Suppressor macrophage treated with lipopolysaccharide for 1 hour (primary cell): ENCODE results near the gene GRIN1.

Experiments used
- DNase-seq, 3 donors: peaks; one replicate each; pipeline ENCODE4 v3.0.0-alpha.2; 2020 to 2022

The GRIN1 gene

GRCh38 chr9:137180491-137180890 is 41.5 kb downstream of the GRIN1 start:
- DNase-seq = no peak

- no peak for DNase-seq
Observed at GRCh38 chr9:137181680-137182079, 42.7 kb downstream of the GRIN1 start.

- DNase-seq = no peak
Observed at GRCh38 chr9:137182836-137183235, 43.9 kb downstream of the GRIN1 start.

GRCh38 chr9:137183980-137184595 is 45.1 kb downstream of the GRIN1 start:
- DNase-seq = no peak

GRCh38 chr9:137184881-137185660 is 46.1 kb downstream of the GRIN1 start:
- DNase-seq = no peak

GRCh38 chr9:137185921-137186320 is 47.0 kb downstream of the GRIN1 start:
- DNase-seq = no peak

- no peak for DNase-seq
Observed at GRCh38 chr9:137186385-137186784, 47.4 kb downstream of the GRIN1 start.

GRCh38 chr9:137187386-137187785 is 48.4 kb downstream of the GRIN1 start:
- no peak for DNase-seq

GRCh38 chr9:137188086-137188489 is 49.1 kb downstream of the GRIN1 start:
- DNase-seq = no peak

- DNase-seq = peak; percentile 97 to 99 (median 99)
Observed at GRCh38 chr9:137188490-137189296, 49.7 kb downstream of the GRIN1 start, which contains the start of the genes ANAPC2 and SSNA1. Gene ANAPC2 (minus strand): TSS chr9:137188560. CDS start chr9:137188532, 28 bp downstream. Gene SSNA1 (plus strand): TSS chr9:137188676. CDS start chr9:137188727, 51 bp downstream.

GRCh38 chr9:137189297-137190295 is 50.6 kb downstream of the GRIN1 start:
- no peak for DNase-seq

- DNase-seq = no peak
Observed at GRCh38 chr9:137190315-137190856, 51.4 kb downstream of the GRIN1 start.

GRCh38 chr9:137191245-137191644 is 52.3 kb downstream of the GRIN1 start:
- DNase-seq = no peak

- DNase-seq = no peak
Observed at GRCh38 chr9:137191691-137192447, 52.9 kb downstream of the GRIN1 start.

- DNase-seq = no peak
Observed at GRCh38 chr9:137192448-137192780, 53.5 kb downstream of the GRIN1 start.

GRCh38 chr9:137192859-137193258 is 53.9 kb downstream of the GRIN1 start:
- no peak for DNase-seq

GRCh38 chr9:137193771-137194170 is 54.8 kb downstream of the GRIN1 start:
- DNase-seq = no peak

- DNase-seq = no peak
Observed at GRCh38 chr9:137194388-137194787, 55.4 kb downstream of the GRIN1 start.

GRCh38 chr9:137194909-137195308 is 56.0 kb downstream of the GRIN1 start:
- no peak for DNase-seq

GRCh38 chr9:137195525-137196220 is 56.7 kb downstream of the GRIN1 start:
- no peak for DNase-seq
